Psoas muscle (tissue), 8 donors: ENCODE measurements around the gene MEX3D. TPM values are rescaled to one million over a fixed set of nuclear protein-coding genes. Genes with fewer than 3 reads are reported as not detected.
A peak's percentile ranks its signal among the peaks of the same experiment; 100 is the strongest.

Experiments
- ATAC-seq, 4 donors: fragments of 200-7000 bp; cut with Tn5 transposase; one replicate each; pipeline ENCODE4 v1.9.1; 2020; ENCODE audit warnings: moderate library complexity in 3 of 4, mild to moderate bottlenecking in 2 of 4
- DNase-seq, 2 donors: peaks; one replicate each; pipeline ENCODE4 v3.0.0-alpha.2; 2020
- H3K27ac ChIP-seq: fragments of 200-600 bp; one replicate; pipeline ENCODE4 v1.8.0; 2022
- H3K27me3 ChIP-seq, 3 donors: fragments of 200-600 bp in 1 of 3; one replicate each; pipeline versions ENCODE4 v1.6.1 to v1.8.0; 2013 to 2022; ENCODE audit warnings: low read length in 2 of 3, mild to moderate bottlenecking in 2 of 3, moderate library complexity in 1 of 3; ENCODE audit not compliant: insufficient read depth in 3 of 3
- H3K36me3 ChIP-seq, 2 donors: fragments of 200-600 bp in 1 of 2; one replicate each; pipeline versions ENCODE4 v1.6.1 to v1.8.0; 2013 to 2022; ENCODE audit warnings: low read depth in 1 of 2, mild to moderate bottlenecking in 1 of 2, moderate library complexity in 1 of 2; ENCODE audit not compliant: insufficient read depth in 1 of 2
- H3K4me1 ChIP-seq: fragments of 200-600 bp; one replicate; pipeline ENCODE4 v1.8.0; 2022
- H3K4me3 ChIP-seq: fragments of 200-600 bp; one replicate; pipeline ENCODE4 v1.8.0; 2022; ENCODE audit warnings: mild to moderate bottlenecking
- H3K9me3 ChIP-seq: fragments of 200-600 bp; one replicate; pipeline ENCODE4 v1.8.0; 2022
- WGBS, 3 donors: extraction: QIAGEN DNeasy Blood & Tissue Kit; methylation state at CpG; one replicate each; pipeline versions ENCODE4 v1.1.6 to v1.1.7; 2013; 5-methylcytosine and 5-hydroxymethylcytosine counted together
- intact Hi-C, 2 donors: fragments of 100-400 bp; cut with DNase I; formaldehyde crosslinking; loops; one replicate each; pipeline versions ENCODE4 v1.11.0 to v1.14.2; 2022
- long read RNA-seq, 2 donors: library from polyadenylated mRNA; unstranded; transcript quantifications; one replicate each; pipeline ENCODE4 v2.0.0, GENCODE V29; 2021
- polyA plus RNA-seq, 3 donors: library from polyadenylated mRNA; stranded (reverse); fragments of 200-250 nt; gene quantifications; one replicate each; pipeline ENCODE4 v1.2.3, GENCODE V29; 2013
- total RNA-seq, 4 donors: library from RNA; stranded (reverse); fragmentation: NEBNext Ultra II Directional in 2 of 4; extraction: Animal tissue kit (Norgen Biotek cat#: 25700) in 2 of 4; gene quantifications; one replicate each; pipeline versions ENCODE4 v1.2.1 to v1.2.4, GENCODE V29; 2021 to 2023
- TF ChIP-seq, protein P1 (sequence below): fragments of 200-600 bp; IDR thresholded peaks from one replicate; pipeline ENCODE4 v1.8.0; 2022; ENCODE audit warnings: antibody characterized with exemption
- donor health status: healthy with polysubstance abuse.
- donor health status: DM: no; HTN: no; CAD: no; lungs with moderate emphysema.
- donor health status: Bipolar disorder and iron deficiency.
- donor health status: healthy.
- donor health status: DM: yes; HTN: yes; CAD: no.
- donor health status: DM: no; HTN: no; CAD: no.
- donor health status: DM: no; HTN: no; CAD: no.
- donor health status: DM: yes; HTN: yes; CAD: no.

Gene MEX3D
- total RNA-seq = 1 to 10 TPM; 2.4 to 3.7 (median 3.0) TPM
- 1 to 10 TPM in 1 of 3 donors, under 1 TPM in 2; 0.70 to 2.5 (median 0.87) TPM for polyA plus RNA-seq
- long read RNA-seq, donor 1 = 0 reads
- long read RNA-seq, donor 2 = 0 reads

DNA sequence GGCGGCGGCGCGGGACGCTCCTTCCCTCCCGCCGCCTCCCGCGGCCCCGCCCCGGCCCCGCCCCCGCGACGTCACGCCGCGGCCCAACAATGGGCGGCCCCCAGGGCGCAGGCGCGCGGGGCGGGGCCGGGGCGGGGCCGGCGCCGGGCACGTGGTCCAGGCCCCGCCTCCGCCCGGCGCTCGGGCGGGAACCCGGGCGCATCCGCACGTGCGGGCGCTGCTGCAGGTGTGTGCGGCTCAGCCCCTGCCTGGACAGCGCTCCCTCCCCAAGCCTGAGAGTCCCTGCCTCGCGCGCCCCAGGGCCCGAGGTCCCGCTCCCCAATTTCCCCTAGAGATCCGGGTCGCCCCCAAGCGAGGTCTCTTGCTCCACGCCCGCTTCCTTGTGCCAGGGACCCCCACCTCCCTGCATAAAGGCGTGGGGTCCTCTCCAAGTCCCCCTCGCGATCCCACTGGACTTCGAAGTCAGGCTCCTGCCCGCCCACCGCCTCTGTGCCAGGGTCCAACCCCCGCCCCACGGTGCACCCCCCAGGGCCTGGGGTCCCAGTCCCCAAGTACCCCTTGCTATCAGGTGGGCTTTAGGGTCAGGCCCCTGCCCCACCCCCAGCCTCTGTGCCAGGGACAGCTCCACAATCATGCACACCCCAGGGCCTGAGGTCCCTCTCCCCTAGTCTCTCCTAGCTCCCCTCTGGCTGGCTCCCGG lies at the start of gene MEX3D:
MEX3D (minus strand) TSS at position 6 of the 700 bp plus-strand sequence. CDS start 267 bp downstream, outside the sequence.
- intact Hi-C loops = no loop called here

DNA sequence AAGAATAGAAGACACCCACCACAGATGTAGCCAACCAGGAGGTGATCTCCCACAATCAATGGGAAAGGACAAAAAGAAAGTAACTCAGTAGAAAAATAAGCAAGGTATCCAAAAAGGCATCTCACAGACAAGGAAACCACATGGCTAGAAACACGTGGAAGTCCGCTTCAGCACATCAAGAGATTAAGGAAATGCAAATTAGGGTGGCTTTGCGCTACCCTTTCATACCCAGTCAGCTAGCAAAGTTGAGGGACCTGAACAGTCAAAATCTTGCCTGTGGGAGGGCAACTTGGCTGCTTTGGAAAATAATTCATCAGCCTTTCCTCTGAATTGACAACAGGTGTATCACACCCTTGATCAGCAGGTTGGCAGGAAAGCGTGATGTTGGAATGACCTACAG lies 48.8 kb upstream of the MEX3D start:
- DNase-seq = no peak
- TF ChIP-seq, protein P1, sequence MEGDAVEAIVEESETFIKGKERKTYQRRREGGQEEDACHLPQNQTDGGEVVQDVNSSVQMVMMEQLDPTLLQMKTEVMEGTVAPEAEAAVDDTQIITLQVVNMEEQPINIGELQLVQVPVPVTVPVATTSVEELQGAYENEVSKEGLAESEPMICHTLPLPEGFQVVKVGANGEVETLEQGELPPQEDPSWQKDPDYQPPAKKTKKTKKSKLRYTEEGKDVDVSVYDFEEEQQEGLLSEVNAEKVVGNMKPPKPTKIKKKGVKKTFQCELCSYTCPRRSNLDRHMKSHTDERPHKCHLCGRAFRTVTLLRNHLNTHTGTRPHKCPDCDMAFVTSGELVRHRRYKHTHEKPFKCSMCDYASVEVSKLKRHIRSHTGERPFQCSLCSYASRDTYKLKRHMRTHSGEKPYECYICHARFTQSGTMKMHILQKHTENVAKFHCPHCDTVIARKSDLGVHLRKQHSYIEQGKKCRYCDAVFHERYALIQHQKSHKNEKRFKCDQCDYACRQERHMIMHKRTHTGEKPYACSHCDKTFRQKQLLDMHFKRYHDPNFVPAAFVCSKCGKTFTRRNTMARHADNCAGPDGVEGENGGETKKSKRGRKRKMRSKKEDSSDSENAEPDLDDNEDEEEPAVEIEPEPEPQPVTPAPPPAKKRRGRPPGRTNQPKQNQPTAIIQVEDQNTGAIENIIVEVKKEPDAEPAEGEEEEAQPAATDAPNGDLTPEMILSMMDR = no peak
- H3K27me3 ChIP-seq = no peaks in the 10 kb centered on the region
- 73 to 86% (median 76%) methylated on average over 4 of the region's 4 CpGs for WGBS, 3 donors
- no peaks in the 10 kb centered on the region for H3K4me1 ChIP-seq
- no peak overlapping the region for H3K27ac ChIP-seq
- intact Hi-C loops = no loop called here
- peaks cover 0 to 61% of the 10 kb centered on the region in 2 donors for H3K36me3 ChIP-seq
- H3K9me3 ChIP-seq = no peaks in the 10 kb centered on the region
- ATAC-seq = no peak
- H3K4me3 ChIP-seq = no peak overlapping the region

More for the DNA sequence above, at the start of gene MEX3D:
- H3K4me1 ChIP-seq = no peaks in the 10 kb centered on the region
- peaks cover 0 to 7% (median 5%) of the 10 kb centered on the region in 3 donors for H3K27me3 ChIP-seq
- ATAC-seq (peak; percentile 89 to 97 (median 94)), DNase-seq (peak; percentile 85 to 88)
- WGBS, 3 donors = 7 to 17% (median 13%) methylated on average over 18 to 60 of the region's 63 CpGs
- TF ChIP-seq, protein P1 = no peak
- peak within 1 kb of the TSS; percentile 46 for H3K27ac ChIP-seq
- no peaks in the 10 kb centered on the region for H3K36me3 ChIP-seq
- no peaks in the 10 kb centered on the region for H3K9me3 ChIP-seq
- peak within 1 kb of the TSS; percentile 67 for H3K4me3 ChIP-seq

DNA sequence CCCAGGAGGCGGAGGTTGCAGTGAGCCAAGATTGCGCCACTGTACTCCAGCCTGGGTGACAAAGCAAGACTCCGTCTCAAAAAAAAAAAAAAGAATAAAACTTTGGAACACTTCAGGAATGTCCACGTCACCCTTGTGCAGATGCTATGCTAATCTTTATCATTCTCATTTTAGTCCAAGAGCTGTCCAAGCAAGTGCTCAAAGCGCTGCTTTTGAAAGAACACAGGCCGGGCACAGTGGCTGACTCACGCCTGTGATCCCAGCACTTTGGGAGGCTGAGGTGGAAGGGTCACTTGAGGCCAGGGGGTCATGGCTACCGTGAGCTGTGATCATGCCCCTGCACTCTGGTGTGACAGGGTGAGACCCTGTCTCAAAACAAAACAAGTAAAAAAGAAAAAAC lies 48.3 kb upstream of the MEX3D start:
- TF ChIP-seq, protein P1 = no peak
- WGBS, 3 donors = 78 to 90% (median 81%) methylated on average over 8 of the region's 8 CpGs
- Histone ChIP-seq H3K9me3 (no peaks in the 10 kb centered on the region), H3K27me3 (no peaks in the 10 kb centered on the region), H3K4me1 (no peaks in the 10 kb centered on the region), H3K4me3 (no peak overlapping the region), H3K27ac (no peak overlapping the region), H3K36me3 (peaks cover 2 to 60% of the 10 kb centered on the region in 2 donors)
- ATAC-seq (no peak), DNase-seq (no peak)
- intact Hi-C loops = no loop called here

DNA sequence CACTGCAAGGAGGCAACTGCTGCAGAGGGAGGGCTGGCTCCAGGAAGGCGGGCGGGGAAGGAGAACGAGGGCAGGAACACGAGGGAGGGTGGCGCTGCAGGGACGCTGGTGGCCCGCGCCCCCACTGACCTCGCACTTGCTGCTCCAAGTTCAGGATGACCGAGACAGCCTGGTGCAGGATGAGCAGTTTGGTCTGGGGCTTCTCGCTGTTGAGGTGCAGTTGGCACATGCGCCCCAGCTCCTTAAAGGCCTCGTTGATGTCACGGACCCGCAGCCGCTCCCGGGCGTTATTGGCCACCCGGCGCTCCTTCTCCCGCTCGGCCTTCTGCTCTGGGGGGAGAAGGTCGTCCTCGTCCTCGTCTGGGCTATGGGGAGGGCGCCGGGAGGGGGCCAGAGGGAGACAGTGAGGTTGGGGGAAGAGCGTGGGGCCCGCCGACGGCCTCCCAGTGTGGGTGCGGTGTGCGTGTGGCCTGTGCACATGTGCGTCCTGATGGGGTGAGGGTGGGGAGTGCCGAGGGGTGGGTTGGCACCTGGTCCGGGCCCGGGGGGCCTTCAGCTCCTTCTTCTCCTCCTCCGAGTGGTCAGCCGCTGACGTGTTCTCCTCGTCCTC lies 47.1 kb upstream of the MEX3D start:
- 89 to 93% (median 90%) methylated on average over 32 to 41 of the region's 41 CpGs for WGBS, 3 donors
- Histone ChIP-seq H3K4me1 (no peaks in the 10 kb centered on the region), H3K27me3 (no peaks in the 10 kb centered on the region), H3K36me3 (peaks cover 2 to 69% of the 10 kb centered on the region in 2 donors), H3K4me3 (no peak overlapping the region), H3K27ac (no peak overlapping the region), H3K9me3 (no peaks in the 10 kb centered on the region)
- TF ChIP-seq, protein P1 = no peak
- intact Hi-C loops = no loop called here
- DNase-seq (no peak), ATAC-seq (no peak)
